HG03354 (cell line): ENCODE measurements around the gene MCTP1.

Source experiments
- ATAC-seq: cut with Tn5 transposase; IDR thresholded peaks from one replicate; pipeline ENCODE4 v1.9.1; 2021; ENCODE audit warnings: mild to moderate bottlenecking; ENCODE audit not compliant: unreplicated experiment, poor library complexity, severe bottlenecking

MCTP1 gene

GRCh38 chr5:94751460-94751859 is 533.4 kb downstream of the MCTP1 start:
- ATAC-seq: no peak

GRCh38 chr5:94750681-94751080 is 534.2 kb downstream of the MCTP1 start:
- no peak for ATAC-seq

DNA sequence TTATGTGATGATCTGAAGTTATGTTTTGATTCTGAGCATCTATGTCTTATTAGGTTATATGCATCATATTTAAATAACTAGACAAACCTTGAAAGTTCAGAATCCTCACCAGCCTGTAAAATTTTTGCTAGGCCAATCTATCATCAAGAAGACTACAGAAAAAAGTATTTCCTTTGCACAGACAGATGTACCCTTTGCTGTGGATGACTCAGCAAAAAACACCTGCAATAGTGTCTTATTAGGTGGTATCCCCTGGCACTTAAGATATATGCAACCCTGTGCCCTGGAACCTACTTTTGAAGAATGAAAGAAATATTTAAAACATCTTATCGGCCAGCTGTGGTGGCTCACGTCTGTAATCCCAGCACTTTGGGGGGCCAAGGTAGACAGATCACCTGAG is 535.9 kb downstream of the MCTP1 start:
- peak; percentile 31 for ATAC-seq

DNA sequence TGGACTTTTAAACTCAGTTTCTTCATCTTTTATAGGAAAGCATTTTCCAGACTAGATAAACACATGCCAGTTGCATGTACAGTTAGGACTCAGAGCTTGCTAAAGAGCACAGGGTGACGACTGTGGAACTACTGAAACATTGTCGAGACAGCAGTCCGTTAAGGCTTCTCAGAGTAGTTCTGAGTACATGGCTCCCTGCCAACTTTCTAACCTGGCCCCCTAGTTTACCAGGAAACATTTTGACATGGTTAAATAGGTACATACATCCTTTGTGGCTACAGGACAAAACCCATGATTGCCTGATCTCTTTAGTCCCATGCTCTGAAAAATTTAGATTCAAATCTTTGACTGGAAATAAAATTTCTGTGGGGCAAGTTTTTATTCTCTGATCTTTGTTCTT is 536.7 kb downstream of the MCTP1 start:
- ATAC-seq: no peak

GRCh38 chr5:94747371-94747770 is 537.5 kb downstream of the MCTP1 start:
- ATAC-seq: no peak

DNA sequence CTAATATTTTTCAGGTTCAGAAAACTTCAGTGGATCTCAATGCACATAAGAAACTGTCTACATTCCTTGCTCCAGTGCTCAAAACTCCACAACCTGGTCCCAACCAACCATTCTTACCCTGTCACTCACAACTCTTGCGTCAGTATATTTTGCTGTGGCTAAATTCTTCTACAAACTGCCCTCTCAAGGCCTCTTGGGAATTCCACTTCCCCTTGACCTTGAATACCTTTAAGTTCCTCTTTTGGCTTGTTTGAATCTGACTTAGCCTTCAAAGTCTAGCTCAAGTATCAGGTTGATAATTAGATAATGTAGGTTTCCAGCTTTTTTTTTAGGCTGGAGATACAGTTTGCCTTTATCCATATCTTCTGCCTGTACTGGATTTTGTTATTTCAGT is 538.2 kb downstream of the MCTP1 start:
- ATAC-seq: peak; percentile 47

- ATAC-seq: peak; percentile 80
Observed at GRCh38 chr5:94745786-94746730, 538.8 kb downstream of the MCTP1 start.

- no peak for ATAC-seq
Observed at GRCh38 chr5:94744906-94745305, 540.0 kb downstream of the MCTP1 start.

GRCh38 chr5:94742852-94743251 is 542.0 kb downstream of the MCTP1 start:
- ATAC-seq: no peak

DNA sequence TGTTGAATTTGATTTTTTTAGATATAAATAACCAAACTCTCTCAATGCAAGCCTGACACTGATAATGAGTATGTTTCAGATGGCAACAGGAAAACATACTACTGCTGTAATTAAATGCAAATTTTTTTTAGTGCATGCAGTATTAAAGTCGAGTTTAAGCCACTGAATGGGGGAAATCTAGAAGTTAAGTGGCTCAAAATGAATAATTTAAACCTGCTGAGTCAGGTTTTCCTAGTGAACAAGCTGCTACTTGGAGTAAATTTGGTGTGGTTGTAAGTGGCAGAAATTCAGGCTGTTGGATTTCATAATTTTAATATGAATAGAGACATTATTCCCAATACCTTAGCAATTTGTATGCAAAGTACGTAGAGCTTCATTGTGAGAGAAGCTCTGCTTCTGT is 544.6 kb downstream of the MCTP1 start:
- no peak for ATAC-seq

- no peak for ATAC-seq
Observed at GRCh38 chr5:94736498-94736897, 548.4 kb downstream of the MCTP1 start.

GRCh38 chr5:94731471-94731870 is 553.4 kb downstream of the MCTP1 start:
- ATAC-seq: no peak

DNA sequence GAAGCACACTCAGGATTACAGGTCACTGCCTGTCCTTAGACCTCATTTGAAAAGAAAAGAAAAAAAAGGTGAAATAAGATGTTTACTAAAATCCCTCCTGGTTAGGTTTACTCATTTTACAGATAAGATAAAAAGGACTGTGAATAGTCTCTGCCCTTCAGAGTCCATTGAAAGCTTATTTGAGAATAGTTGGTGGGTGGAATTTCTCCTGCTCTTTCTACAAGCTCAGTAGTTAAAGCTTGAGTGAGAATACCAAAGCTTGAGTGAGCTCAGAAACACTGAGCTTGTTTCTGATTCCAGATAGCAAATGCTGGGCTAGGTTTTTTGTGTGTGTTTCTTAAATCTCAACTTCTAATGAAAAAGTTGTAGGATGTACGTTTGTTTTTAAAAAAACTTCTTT is 559.8 kb downstream of the MCTP1 start:
- no peak for ATAC-seq

DNA sequence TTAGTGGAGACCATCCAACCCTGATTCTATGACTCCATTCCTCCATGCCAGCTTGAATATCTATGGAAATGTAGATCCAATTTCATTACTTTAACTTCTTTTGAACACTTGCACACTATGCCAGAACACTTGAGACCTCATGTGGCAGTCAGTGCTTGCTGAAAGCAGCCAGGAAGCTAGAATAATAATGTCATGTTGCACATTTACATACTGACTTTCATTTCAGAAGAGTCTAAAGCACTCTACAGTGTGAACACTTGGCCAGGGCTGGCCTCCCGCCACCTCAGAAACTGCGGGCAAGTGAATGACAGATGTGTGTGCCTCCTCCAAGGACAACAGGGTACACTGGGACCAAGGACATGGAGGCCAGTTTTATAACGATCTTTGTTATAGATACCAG is 569.1 kb downstream of the MCTP1 start:
- no peak for ATAC-seq

DNA sequence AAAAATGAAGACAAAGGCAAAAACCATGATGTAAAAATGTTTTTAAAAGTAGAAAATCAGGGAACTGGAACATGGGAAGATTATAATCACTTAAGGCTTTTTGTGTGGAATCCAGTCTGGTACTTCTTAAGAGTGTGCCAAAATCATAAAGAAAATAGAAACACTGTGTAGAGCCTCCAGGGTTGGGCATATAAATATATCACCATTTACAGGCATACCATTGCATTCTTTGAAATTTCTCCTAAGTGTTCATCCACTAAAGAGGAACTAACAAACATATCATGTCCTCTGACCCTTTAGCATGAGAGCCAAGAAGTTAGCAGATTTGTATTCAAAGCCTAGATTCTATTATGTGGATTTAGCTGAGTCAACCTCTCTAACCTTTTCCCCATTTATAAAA is 573.1 kb downstream of the MCTP1 start:
- ATAC-seq: no peak

DNA sequence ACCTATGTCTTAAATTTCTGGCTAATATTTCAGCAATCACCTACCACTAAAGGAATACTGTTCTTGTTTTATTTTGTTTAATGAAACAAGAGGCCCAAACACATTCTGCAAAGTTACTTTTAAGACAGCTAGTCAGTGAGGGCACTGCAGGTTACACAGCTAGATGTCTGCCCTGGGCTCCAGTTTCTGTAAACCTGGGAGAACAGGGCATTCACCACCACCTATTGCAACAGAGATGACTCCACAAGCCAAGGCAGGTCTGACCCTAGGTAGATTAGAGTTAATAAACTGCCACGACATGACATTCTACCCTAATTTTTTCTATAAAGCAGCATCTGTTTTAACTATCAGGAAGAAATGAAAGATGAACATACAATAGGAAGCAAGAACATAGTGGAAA is 575.6 kb downstream of the MCTP1 start:
- no peak for ATAC-seq

GRCh38 chr5:94707359-94707758 is 577.5 kb downstream of the MCTP1 start:
- ATAC-seq: no peak

GRCh38 chr5:94705427-94705826 is 579.5 kb downstream of the MCTP1 start:
- ATAC-seq: no peak

DNA sequence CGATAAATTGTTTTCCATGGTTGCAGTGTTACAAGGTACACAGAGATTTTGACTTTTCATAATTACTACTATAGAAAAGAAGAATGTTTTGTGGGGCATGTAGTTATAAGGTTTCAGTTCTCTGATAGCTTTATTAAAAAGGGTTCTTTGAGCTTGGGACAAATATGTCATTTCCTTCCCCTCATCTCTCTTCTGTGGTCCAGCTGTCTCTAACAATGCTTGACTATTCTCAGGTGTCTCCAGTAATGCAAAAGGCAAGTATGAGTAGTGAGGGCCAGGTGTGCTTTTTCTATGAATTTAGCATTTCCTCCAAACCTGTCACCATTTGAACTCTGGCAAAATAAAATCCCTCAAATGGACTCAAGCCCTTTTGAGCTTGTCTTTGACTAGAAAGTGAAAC is 582.2 kb downstream of the MCTP1 start:
- ATAC-seq: peak; percentile 80

- ATAC-seq: peak; percentile 71
Observed at GRCh38 chr5:94700592-94700991, 584.3 kb downstream of the MCTP1 start.

DNA sequence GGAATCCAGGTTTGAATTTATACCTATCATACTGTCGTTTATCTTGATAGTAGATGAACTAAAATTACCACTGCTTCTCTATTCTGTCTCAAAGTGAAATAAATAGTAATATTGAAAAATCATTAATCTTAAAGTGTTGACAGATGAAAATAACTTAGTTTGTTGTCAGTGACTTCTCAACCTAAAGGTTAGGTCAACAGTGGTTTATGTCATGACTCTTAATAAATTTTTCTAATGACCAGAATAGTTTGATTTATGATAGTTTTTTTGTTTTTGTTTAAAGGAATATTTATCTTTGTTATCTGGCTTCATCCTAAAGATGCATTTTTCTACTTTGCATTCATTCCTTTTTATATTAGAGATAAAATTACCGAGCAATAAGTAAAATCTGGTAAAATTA is 585.3 kb downstream of the MCTP1 start:
- ATAC-seq: no peak

DNA sequence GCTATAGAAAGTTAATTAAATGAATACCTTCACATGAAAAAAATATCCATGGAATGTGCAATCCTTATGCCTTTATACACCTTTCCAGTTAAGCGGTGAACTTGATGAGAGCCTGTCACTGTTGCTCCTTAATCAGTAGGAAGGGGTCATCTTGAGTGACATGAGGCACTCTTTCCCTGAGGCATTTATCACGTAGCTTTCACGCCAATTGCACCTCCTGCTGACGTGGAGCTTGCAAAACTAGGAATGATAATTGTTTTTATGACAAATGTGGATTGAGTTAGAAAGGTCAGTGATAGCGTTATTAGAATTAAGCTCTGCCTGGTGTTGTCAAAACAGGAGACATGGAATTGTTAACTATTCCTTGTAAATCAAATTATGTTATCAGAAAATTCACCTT is 586.7 kb downstream of the MCTP1 start:
- no peak for ATAC-seq
